COLO668 (cell line): ENCODE measurements around the gene SOHLH2.
A peak's percentile ranks its signal among the peaks of the same experiment; 100 is the strongest.

Source experiments
- DNase-seq: peaks from one replicate; lab custom pipeline; 2025; ENCODE audit not compliant: unreplicated experiment; lab: John Stamatoyannopoulos, UW

Gene SOHLH2

GRCh38 chr13:36214163-36214921 is at the start of gene SOHLH2:
Gene SOHLH2 (minus strand): TSS chr13:36214556. CDS start chr13:36214526, 30 bp downstream.
- no peak for DNase-seq

- DNase-seq = no peak
These were observed 47.6 kb upstream of the SOHLH2 start for GRCh38 chr13:36261976-36262375.

DNA sequence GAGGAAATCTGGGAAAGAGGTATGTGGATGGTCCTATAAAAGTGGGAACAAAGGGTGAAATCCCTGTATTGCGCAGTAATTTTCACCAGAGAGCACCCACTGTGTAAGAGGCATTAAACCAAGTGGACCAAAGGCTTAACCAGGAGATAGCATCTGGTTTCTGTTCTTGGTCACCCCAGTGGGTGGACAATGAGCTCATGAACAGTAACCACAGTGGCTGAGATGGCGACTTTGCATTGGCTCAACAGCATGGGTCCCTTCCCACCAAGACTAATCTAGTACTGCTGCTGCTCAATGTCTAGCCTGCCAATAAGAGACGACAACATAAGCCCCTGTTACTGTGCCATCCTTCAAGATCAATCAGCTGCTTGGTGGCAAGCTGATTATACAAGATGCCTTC is 46.7 kb upstream of the SOHLH2 start:
- no peak for DNase-seq

- no peak for DNase-seq
These were observed 45.2 kb upstream of the SOHLH2 start for GRCh38 chr13:36259361-36260137.

GRCh38 chr13:36258831-36259230 is 44.5 kb upstream of the SOHLH2 start:
- DNase-seq = no peak

- DNase-seq = no peak
These were observed 37.2 kb upstream of the SOHLH2 start for GRCh38 chr13:36251526-36251925.

- no peak for DNase-seq
These were observed 36.7 kb upstream of the SOHLH2 start for GRCh38 chr13:36251017-36251416.

DNA sequence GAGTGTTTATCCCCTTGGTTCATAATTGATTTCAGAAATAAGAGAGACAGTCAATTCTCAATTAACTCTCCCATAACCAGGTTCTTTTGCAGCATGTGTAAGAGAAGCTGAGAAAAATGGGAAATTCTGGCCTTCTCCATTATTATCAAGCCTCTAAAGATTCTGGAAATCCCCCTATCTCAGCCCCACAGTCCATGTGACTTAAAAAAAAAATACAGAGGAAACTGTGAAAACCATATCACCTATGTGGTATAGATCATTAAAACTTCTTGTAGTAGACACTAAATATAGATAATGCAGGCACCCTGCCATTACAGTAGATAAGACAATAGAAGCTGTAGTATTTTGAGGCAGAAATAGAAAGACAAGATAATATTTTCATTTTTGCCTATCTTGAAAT is 34.3 kb upstream of the SOHLH2 start:
- no peak for DNase-seq

GRCh38 chr13:36244990-36245389 is 30.6 kb upstream of the SOHLH2 start:
- no peak for DNase-seq

DNA sequence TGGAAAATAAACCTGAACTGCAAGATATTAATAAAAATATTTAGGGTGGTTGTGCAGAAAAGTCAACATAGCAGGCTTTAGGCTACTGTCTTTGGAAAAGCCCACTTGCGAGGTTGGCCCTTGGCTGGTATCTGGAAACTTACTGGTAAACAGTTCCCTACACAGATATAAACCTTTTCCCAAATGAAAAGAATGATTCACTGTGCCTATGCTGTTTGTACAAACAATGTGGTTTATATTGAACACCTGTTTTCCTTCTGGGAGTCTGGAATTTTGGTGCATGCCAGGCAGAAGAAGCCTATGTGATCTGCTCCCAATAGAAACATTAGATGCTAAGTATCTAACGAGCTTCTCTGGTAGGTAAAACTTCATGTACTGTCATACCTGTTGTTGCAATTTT is 29.7 kb upstream of the SOHLH2 start:
- DNase-seq = no peak

DNA sequence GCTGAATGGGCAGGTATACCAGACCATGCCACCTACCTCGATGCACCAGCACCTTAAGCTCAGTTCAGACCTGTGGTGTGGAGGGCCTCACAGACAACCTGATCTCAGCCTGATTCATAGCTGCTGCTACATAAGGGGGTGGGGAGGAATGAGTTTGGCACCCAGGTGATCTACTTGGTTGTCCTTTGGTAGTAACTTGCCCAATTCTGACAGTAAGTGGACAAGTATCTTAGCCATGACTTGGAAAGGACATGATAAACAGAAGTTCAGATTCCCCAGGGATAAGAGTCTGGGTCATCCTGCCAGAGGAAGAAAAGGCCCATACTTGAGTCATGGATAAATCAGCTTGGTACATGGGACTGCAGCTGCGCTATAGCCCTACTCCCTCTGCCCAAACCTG is 28.4 kb upstream of the SOHLH2 start:
- no peak for DNase-seq

DNA sequence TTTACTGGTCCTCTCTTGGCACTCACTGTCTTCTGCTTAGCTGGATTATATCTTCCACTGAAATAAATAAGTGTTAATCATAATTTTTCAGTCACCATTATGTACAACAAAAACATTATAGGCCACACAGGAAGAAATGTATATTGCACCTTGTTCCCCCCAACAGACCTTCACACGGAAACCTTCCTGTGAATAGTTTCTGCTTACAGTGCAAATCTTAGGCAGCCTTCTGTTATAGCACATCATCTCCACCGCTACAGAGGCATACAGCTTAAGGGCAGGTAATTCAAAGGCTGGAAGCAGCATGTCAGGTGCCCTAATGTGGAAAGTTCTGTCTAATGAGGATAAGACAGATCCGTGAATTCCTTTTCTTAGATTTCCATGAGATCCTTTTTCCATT is 16.9 kb upstream of the SOHLH2 start:
- DNase-seq = no peak

DNA sequence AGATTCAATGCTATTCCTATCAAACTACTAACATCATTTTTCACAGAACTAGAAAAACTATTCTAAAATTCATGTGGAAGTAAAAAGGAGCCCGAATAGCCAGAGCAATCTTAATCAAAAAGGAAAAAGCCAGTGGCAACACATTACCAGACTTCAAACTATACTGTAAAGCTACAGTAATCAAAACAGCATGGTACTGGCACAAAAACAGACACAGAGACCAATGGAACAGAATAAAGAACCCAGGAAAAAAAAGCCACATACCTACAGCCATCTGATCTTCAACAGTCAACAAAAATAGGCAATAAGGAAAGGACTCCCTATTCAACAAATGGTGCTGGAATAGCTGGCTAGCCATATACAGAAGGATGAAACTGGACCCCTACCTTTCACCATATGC is 10.4 kb upstream of the SOHLH2 start:
- no peak for DNase-seq

GRCh38 chr13:36219883-36220282 is 5.5 kb upstream of the SOHLH2 start:
- DNase-seq = no peak

- DNase-seq = peak; percentile 51
These were observed 3.1 kb upstream of the SOHLH2 start for GRCh38 chr13:36217456-36217855.

DNA sequence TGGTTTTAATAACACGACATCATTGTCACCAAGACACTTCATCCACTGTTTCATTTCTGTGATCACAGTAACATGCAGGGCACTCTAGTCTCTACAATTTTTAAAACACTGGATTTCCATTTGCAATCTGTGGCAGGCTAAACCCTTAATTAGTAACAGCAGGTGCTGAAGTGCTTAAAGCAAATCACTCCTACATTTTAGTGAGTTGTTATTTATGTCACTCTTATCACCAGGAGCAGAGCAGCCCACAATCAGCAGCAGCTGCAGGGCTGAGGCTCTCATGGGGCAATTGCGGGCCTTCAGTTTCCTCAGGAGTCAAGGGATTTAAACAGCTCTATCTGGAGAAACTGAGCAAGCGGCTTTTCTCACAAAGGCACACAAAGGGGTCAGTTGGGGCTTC is 1.6 kb downstream of the SOHLH2 start:
- no peak for DNase-seq

GRCh38 chr13:36211567-36211966 is 2.8 kb downstream of the SOHLH2 start:
- DNase-seq = no peak

- DNase-seq = no peak
These were observed 3.6 kb downstream of the SOHLH2 start for GRCh38 chr13:36210738-36211137.

GRCh38 chr13:36207672-36208071 is 6.7 kb downstream of the SOHLH2 start:
- no peak for DNase-seq

DNA sequence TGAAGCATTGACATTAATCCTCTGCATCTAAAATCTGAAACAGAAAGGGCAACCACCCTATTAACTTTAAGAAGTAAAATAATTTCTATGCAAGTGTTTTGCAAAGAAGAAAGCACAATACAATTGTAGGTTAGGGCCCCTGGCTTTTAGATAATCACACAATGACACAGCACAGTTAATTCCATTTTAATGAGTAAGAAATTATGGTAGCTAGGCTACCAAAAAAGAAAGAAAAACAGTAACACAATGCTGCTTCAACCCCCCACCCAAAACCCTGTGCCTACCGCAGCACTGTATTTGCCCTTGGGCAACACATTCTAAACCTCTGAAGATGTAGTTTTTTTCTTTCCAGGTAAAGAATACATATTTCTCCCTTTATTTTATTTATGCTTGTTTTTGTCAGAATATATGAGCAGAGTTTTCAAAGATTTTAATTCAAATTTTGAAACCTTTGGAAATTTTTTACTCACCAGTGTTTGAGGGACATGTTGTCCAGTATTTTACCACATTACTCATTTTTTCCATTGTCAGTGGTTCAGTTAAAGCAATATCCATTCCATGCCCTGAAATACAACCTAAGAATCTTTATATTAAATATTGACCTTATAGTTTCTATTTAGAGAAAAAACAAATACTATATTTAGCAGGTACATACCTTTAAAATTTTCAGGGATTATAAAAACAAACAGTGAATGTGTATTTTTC is 21.1 kb downstream of the SOHLH2 start:
- no peak for DNase-seq

DNA sequence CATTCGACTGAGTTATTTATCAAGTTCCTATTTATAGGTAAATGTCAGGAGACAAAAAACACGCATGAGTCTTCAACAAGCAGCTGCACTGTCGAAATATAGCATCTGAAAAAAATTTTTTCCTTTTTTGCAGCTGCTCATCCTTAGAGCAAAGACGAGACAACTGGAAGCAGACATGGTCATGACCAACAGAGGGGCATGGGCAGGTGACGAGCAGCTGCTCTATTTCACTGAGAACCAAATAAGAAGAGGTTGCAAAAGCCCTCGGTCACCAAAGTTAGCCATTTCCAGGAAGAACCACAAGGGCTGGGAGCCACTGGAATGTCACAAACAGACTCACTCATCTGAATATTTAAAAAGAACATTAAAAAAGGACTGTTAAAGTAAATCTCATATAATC is 22.2 kb downstream of the SOHLH2 start:
- no peak for DNase-seq

DNA sequence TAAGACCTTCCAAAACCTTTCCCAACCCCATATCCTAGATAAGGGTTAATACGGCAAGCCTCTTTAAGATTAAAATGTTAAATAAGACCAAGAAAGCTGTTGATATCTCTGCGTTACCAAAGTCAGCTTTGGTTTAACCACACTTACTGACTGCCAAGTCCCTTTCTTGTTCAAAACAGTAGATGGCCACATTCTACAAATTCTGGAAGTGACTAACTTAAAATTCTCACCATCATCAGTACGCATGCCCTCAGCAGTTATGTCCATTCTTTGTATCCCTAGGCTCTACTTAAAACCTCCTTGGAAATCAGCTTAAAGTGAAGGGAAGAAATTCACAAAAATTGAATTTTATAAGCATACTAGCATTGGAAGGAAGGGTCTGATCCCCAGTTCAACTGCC is 23.6 kb downstream of the SOHLH2 start:
- no peak for DNase-seq
